RWPE2 (cell line): ENCODE results near the gene MAD2L2.

Source experiments
- ATAC-seq: fragments of 200-7000 bp; cut with Tn5 transposase; 3 replicates; pipeline ENCODE4 v1.9.1; 2021; ENCODE audit warnings: low read depth
- DNase-seq: peaks from one replicate; pipeline ENCODE4 v3.0.0-alpha.2; 2020; ENCODE audit warnings: low spot score
- H3K27ac ChIP-seq: fragments of 450-650 bp; 2 replicates; pipeline ENCODE4 v1.5.1; 2017; ENCODE audit warnings: mild to moderate bottlenecking; ENCODE audit not compliant: poor library complexity, severe bottlenecking
- H3K27me3 ChIP-seq: fragments of 250-450 bp; sonication (Bioruptor Pico); 2 replicates; pipeline ENCODE4 v1.5.1; 2021; ENCODE audit warnings: mild to moderate bottlenecking, moderate library complexity; ENCODE audit not compliant: insufficient read depth, poor library complexity, severe bottlenecking
- H3K36me3 ChIP-seq: fragments of 250-450 bp; sonication (Bioruptor Pico); 2 replicates; pipeline ENCODE4 v1.5.1; 2020; ENCODE audit warnings: low read depth, mild to moderate bottlenecking, moderate library complexity
- H3K4me1 ChIP-seq: fragments of 250-450 bp; sonication (Bioruptor Pico); 2 replicates; pipeline ENCODE4 v1.5.1; 2021; ENCODE audit warnings: mild to moderate bottlenecking, moderate library complexity; ENCODE audit not compliant: insufficient read depth, poor library complexity, severe bottlenecking
- H3K4me3 ChIP-seq: fragments of 250-450 bp; sonication (Bioruptor Pico); 2 replicates; pipeline ENCODE4 v1.5.1; 2021; ENCODE audit warnings: mild to moderate bottlenecking, moderate library complexity; ENCODE audit not compliant: severe bottlenecking
- H3K9me3 ChIP-seq: fragments of 250-450 bp; sonication (Bioruptor Pico); 2 replicates; pipeline ENCODE4 v1.5.1; 2021; ENCODE audit warnings: mild to moderate bottlenecking, moderate library complexity; ENCODE audit not compliant: severe bottlenecking
- TF ChIP-seq, protein P1 (sequence below): fragments of 450-650 bp; IDR thresholded peaks from one replicate; pipeline ENCODE4 v1.5.1; 2017; ENCODE audit warnings: mild to moderate bottlenecking, moderate library complexity; ENCODE audit not compliant: poor library complexity, severe bottlenecking

Gene MAD2L2

GRCh38 chr1:11681071-11681771 is at the start of gene MAD2L2:
TSS of gene MAD2L2 (minus strand) at chr1:11681148. CDS start at chr1:11680601, 547 bp downstream.
- Histone ChIP-seq H3K36me3 (peaks cover 14% of the 10 kb centered on the region), H3K4me3 (peak within 1 kb of the TSS; percentile 68), H3K27ac (peak within 1 kb of the TSS; percentile 37), H3K27me3 (no peaks in the 10 kb centered on the region), H3K4me1 (no peaks in the 10 kb centered on the region), H3K9me3 (no peaks in the 10 kb centered on the region)
- DNase-seq, result peak; percentile 80
- TF ChIP-seq, protein P1, sequence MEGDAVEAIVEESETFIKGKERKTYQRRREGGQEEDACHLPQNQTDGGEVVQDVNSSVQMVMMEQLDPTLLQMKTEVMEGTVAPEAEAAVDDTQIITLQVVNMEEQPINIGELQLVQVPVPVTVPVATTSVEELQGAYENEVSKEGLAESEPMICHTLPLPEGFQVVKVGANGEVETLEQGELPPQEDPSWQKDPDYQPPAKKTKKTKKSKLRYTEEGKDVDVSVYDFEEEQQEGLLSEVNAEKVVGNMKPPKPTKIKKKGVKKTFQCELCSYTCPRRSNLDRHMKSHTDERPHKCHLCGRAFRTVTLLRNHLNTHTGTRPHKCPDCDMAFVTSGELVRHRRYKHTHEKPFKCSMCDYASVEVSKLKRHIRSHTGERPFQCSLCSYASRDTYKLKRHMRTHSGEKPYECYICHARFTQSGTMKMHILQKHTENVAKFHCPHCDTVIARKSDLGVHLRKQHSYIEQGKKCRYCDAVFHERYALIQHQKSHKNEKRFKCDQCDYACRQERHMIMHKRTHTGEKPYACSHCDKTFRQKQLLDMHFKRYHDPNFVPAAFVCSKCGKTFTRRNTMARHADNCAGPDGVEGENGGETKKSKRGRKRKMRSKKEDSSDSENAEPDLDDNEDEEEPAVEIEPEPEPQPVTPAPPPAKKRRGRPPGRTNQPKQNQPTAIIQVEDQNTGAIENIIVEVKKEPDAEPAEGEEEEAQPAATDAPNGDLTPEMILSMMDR, result no peak
- peak; percentile 89 for ATAC-seq

DNA sequence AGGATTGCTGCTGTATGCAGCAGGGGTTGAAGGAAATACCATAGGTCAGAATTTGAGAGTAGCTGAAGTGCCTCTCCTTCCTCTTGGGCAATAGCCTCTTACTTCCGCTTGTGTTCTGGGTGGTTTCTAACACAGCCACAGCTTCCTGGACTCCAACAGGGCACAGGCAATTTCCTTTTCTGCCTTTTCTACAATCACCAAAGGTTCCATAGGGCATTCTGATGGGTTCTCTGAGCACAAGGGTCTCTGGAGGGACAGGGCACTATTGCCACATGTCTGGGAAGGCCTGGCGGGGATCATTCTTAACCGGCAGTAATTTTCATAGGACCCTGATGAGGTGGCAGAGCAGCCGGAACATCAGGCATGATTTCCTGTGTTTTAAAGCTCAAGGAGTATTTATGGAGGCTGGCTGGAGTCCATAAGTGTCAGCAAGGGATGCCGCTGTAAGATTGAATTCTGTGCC is 49.5 kb upstream of the MAD2L2 start:
- H3K4me3 ChIP-seq, result no peak overlapping the region

GRCh38 chr1:11729498-11730428 is 48.8 kb upstream of the MAD2L2 start:
- Histone ChIP-seq H3K9me3 (no peaks in the 10 kb centered on the region), H3K27me3 (no peaks in the 10 kb centered on the region), H3K36me3 (no peaks in the 10 kb centered on the region), H3K27ac (peak overlapping the region; percentile 56), H3K4me1 (peaks cover 5% of the 10 kb centered on the region), H3K4me3 (no peak overlapping the region)
- TF ChIP-seq, protein P1, result no peak
- DNase-seq (no peak), ATAC-seq (no peak; the same call in 2 of the 3 replicates)

More for the DNA sequence above, 49.5 kb upstream of the MAD2L2 start:
- peak; percentile 78 for ATAC-seq
- Histone ChIP-seq H3K9me3 (no peaks in the 10 kb centered on the region), H3K27ac (peak overlapping the region; percentile 56), H3K27me3 (no peaks in the 10 kb centered on the region), H3K36me3 (no peaks in the 10 kb centered on the region), H3K4me1 (peaks cover 5% of the 10 kb centered on the region)
- DNase-seq, result no peak
- TF ChIP-seq, protein P1, result no peak

GRCh38 chr1:11729155-11729497 is 48.2 kb upstream of the MAD2L2 start:
- Histone ChIP-seq H3K27ac (no peak overlapping the region), H3K36me3 (no peaks in the 10 kb centered on the region), H3K4me1 (peaks cover 5% of the 10 kb centered on the region), H3K4me3 (no peak overlapping the region), H3K9me3 (no peaks in the 10 kb centered on the region), H3K27me3 (no peaks in the 10 kb centered on the region)
- no peak for ATAC-seq
- TF ChIP-seq, protein P1, result no peak
- no peak for DNase-seq
